HEK293 (cell line): Measurements from ENCODE around the gene SOCS1.
A peak's percentile ranks its signal among the peaks of the same experiment; 100 is the strongest.

Experiments
- EGR2 ChIP-seq: fragments of 450-650 bp; formaldehyde crosslinking; IDR thresholded peaks from 2 replicates; pipeline ENCODE4 v1.5.1; 2016; ENCODE audit warnings: low read depth, missing biosample characterization, missing genetic modification characterization
- GLIS1 ChIP-seq: fragments of 450-650 bp; formaldehyde crosslinking; IDR thresholded peaks from 2 replicates; pipeline ENCODE4 v1.5.1; 2016; ENCODE audit warnings: missing biosample characterization, missing genetic modification characterization
- HIC1 ChIP-seq: fragments of 450-650 bp; formaldehyde crosslinking; IDR thresholded peaks from 2 replicates; pipeline ENCODE4 v1.5.1; 2016; ENCODE audit warnings: missing biosample characterization, missing genetic modification characterization
- KLF17 ChIP-seq: fragments of 450-650 bp; formaldehyde crosslinking; IDR thresholded peaks from 2 replicates; pipeline ENCODE4 v1.5.1; 2016; ENCODE audit warnings: missing biosample characterization, missing genetic modification characterization
- MEIS1 ChIP-seq: sonication (generic); formaldehyde crosslinking; IDR thresholded peaks from 2 replicates; pipeline ENCODE4 v1.8.1; 2022; ENCODE audit warnings: missing genetic modification reagents, mild to moderate bottlenecking, borderline replicate concordance
- OSR2 ChIP-seq: fragments of 450-650 bp; formaldehyde crosslinking; IDR thresholded peaks from 2 replicates; pipeline ENCODE4 v1.5.1; 2016; ENCODE audit warnings: missing biosample characterization, missing genetic modification characterization
- PATZ1 ChIP-seq: fragments of 450-650 bp; formaldehyde crosslinking; IDR thresholded peaks from 2 replicates; pipeline ENCODE4 v1.5.1; 2016; ENCODE audit warnings: missing biosample characterization, missing genetic modification characterization
- SP7 ChIP-seq: fragments of 450-650 bp; formaldehyde crosslinking; IDR thresholded peaks from 2 replicates; pipeline ENCODE4 v1.5.1; 2016; ENCODE audit warnings: missing biosample characterization, missing genetic modification characterization
- TCF7L2 ChIP-seq: IDR thresholded peaks from 2 replicates; pipeline ENCODE4 v1.6.1; 2011; ENCODE audit warnings: low read depth, mild to moderate bottlenecking, inconsistent platforms, low read length, moderate library complexity, borderline replicate concordance
- ZBTB11 ChIP-seq: fragments of 450-650 bp; formaldehyde crosslinking; conservative IDR thresholded peaks from 2 replicates; pipeline ENCODE4 v1.5.1; 2016; ENCODE audit warnings: low read depth, missing biosample characterization, missing genetic modification characterization
- ZBTB20 ChIP-seq: fragments of 450-650 bp; formaldehyde crosslinking; IDR thresholded peaks from 2 replicates; pipeline ENCODE4 v1.5.1; 2016; ENCODE audit warnings: missing biosample characterization, missing genetic modification characterization
- ZFHX2 ChIP-seq: fragments of 450-650 bp; formaldehyde crosslinking; conservative IDR thresholded peaks from 2 replicates; pipeline ENCODE4 v1.5.1; 2016; ENCODE audit warnings: missing biosample characterization, missing genetic modification characterization
- ZNF148 ChIP-seq: fragments of 450-650 bp; formaldehyde crosslinking; IDR thresholded peaks from 2 replicates; pipeline ENCODE4 v1.5.0; 2017; ENCODE audit warnings: missing biosample characterization, missing genetic modification characterization, borderline replicate concordance
- ZNF2 ChIP-seq: fragments of 450-650 bp; formaldehyde crosslinking; IDR thresholded peaks from 2 replicates; pipeline ENCODE4 v1.5.1; 2016; ENCODE audit warnings: missing biosample characterization, missing genetic modification characterization
- ZNF223 ChIP-seq: fragments of 450-650 bp; formaldehyde crosslinking; IDR thresholded peaks from 2 replicates; pipeline ENCODE4 v1.5.1; 2016; ENCODE audit warnings: missing biosample characterization, missing genetic modification characterization
- ZNF274 ChIP-seq, 2 experiments: fragments of 200-500 bp in 1 of 2; fragments of 450-650 bp in 1 of 2; sonication (Bioruptor generic) in 1 of 2; formaldehyde crosslinking in 1 of 2; IDR thresholded peaks; 2 replicates each; pipeline versions ENCODE4 v1.5.1 to v1.6.1; 2014 to 2016; ENCODE audit warnings: borderline replicate concordance in 1 of 2, inconsistent platforms in 1 of 2, low read length in 1 of 2, missing biosample characterization in 1 of 2, missing genetic modification characterization in 1 of 2
- ZNF280C ChIP-seq: fragments of 450-650 bp; formaldehyde crosslinking; IDR thresholded peaks from 2 replicates; pipeline ENCODE4 v1.5.1; 2016; ENCODE audit warnings: missing biosample characterization, missing genetic modification characterization
- ZNF707 ChIP-seq: fragments of 450-650 bp; formaldehyde crosslinking; IDR thresholded peaks from 2 replicates; pipeline ENCODE4 v1.5.1; 2016; ENCODE audit warnings: missing biosample characterization, missing genetic modification characterization
- ZNF747 ChIP-seq: fragments of 450-650 bp; formaldehyde crosslinking; IDR thresholded peaks from 2 replicates; pipeline ENCODE4 v1.5.1; 2016; ENCODE audit warnings: missing biosample characterization, missing genetic modification characterization
- ZNF785 ChIP-seq: fragments of 450-650 bp; formaldehyde crosslinking; IDR thresholded peaks from 2 replicates; pipeline ENCODE4 v1.5.1; 2016; ENCODE audit warnings: missing biosample characterization, missing genetic modification characterization
- ZNF843 ChIP-seq: fragments of 450-650 bp; formaldehyde crosslinking; IDR thresholded peaks from 2 replicates; pipeline ENCODE4 v1.5.1; 2016; ENCODE audit warnings: missing biosample characterization, missing genetic modification characterization
- ZXDB ChIP-seq: fragments of 450-650 bp; formaldehyde crosslinking; IDR thresholded peaks from 2 replicates; pipeline ENCODE4 v1.5.1; 2016; ENCODE audit warnings: missing biosample characterization, missing genetic modification characterization

Gene SOCS1

GRCh38 chr16:11257131-11257938 is 1.3 kb upstream of the SOCS1 start (continued):
- TF ChIP-seq ZBTB11 (no peak), ZNF2 (peak; percentile 71; the same call in 1 of the 2 replicates), ZNF274 (IDR thresholded peaks at IDR 0.05; ENCODE audit: low read length) (no peak), ZNF274 (tag by site-specific recombination; IDR thresholded peaks at IDR 0.05; ENCODE audit: borderline replicate concordance) (no peak), ZFHX2 (peak; percentile 60; the same call in 1 of the 2 replicates), GLIS1 (tag by site-specific recombination) (no peak), ZNF843 (tag by site-specific recombination) (no peak), KLF17 (tag by site-specific recombination) (0 out of 2 replicates have a peak, but pooled peaks have one; percentile 32), TCF7L2 (no peak), ZNF747 (no peak), SP7 (tag by site-specific recombination) (peak; percentile 12; the same call in 1 of the 2 replicates), ZXDB (tag by site-specific recombination) (peak; percentile 10; the same call in 1 of the 2 replicates), EGR2 (peak; percentile 44), OSR2 (tag by site-specific recombination) (no peak), HIC1 (tag by site-specific recombination) (peak; percentile 66), ZBTB20 (tag by site-specific recombination) (peak; percentile 75), MEIS1 (CRISPR knock-in tag) (no peak), ZNF785 (no peak), ZNF280C (tag by site-specific recombination) (no peak), ZNF148 (tag by site-specific recombination) (no peak), PATZ1 (tag by site-specific recombination) (peak; percentile 14; the same call in 1 of the 2 replicates), ZNF707 (tag by site-specific recombination) (no peak), ZNF223 (tag by site-specific recombination) (0 out of 2 replicates have a peak, but pooled peaks have one; percentile 38)
- TF ChIP-seq, all 188 proteins: peak for 24
